Skin epidermis (tissue), 12 donors: ENCODE results near the gene ACTMAP.
A peak's percentile ranks its signal among the peaks of the same experiment; 100 is the strongest.

ENCODE experiments used
- H3K27ac ChIP-seq, 21 experiments: fragments of 200-600 bp; sonication (generic) in 11 of 21; one replicate each; pipeline ENCODE4 v1.5.0; 2020; ENCODE audit warnings: mild to moderate bottlenecking in 3 of 21, inconsistent platforms in 2 of 21, moderate library complexity in 2 of 21
- H3K4me3 ChIP-seq, 7 experiments: fragments of 200-600 bp; sonication (generic) in 2 of 7; one replicate each; pipeline ENCODE4 v1.5.0; 2020; ENCODE audit warnings: inconsistent platforms in 2 of 7, mild to moderate bottlenecking in 2 of 7, moderate library complexity in 1 of 7

ACTMAP gene

DNA sequence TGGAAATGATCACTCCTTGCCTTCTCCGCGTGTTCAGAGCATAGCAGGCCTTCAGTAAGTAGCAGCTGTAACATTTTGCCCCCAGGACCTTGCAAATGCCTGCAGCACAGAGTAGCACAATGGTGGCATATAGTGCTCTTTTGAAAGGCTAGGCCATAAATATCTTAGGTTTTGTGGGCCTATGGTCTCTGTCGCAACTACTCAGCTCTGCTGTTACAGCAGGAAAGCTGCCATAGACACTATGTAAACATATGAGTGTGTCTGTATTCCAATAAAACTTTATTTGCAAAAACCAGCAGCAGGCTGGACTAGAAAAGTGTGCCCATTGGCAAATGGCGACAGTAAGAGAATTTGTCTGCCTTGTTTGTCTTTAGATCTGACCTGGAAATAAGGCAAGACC, 24.0 kb downstream of the ACTMAP start:
- no peak overlapping the region for H3K27ac ChIP-seq
- H3K4me3 ChIP-seq, result no peak overlapping the region

GRCh38 chr19:40724855-40725254, 25.4 kb downstream of the ACTMAP start:
- peak overlapping the region in 2 of 21 experiments; percentile 1 to 10 for H3K27ac ChIP-seq

GRCh38 chr19:40724315-40724714, 26.0 kb downstream of the ACTMAP start:
- Histone ChIP-seq H3K27ac (no peak overlapping the region), H3K4me3 (no peak overlapping the region)

More at GRCh38 chr19:40724855-40725254, 25.4 kb downstream of the ACTMAP start:
- H3K4me3 ChIP-seq, result no peak overlapping the region

GRCh38 chr19:40723661-40724254, 26.5 kb downstream of the ACTMAP start:
- H3K4me3 ChIP-seq, result no peak overlapping the region
- H3K27ac ChIP-seq, result no peak overlapping the region

- Histone ChIP-seq H3K27ac (peak overlapping the region in 17 of 21 experiments; percentile 13 to 99 (median 95)), H3K4me3 (peak overlapping the region in 1 of 7 experiments; percentile 8)
Measured at GRCh38 chr19:40721936-40722661, 28.2 kb downstream of the ACTMAP start.

DNA sequence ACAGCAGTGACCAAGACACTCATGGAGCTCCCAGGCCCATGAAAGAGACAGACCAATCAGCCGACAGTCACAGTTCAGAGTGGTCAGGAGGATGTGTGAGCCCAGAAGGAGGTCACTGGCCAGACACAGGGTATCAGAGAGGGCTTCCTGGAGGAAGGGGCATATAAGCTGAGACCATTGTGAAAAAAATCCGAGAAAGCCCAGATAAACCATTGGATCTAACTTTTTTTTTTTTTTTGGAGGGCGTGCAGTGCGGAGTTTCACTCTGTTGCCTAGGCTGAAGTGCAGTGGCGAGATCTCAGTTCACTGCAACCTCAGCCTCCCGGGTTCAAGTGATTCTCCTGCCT, 29.2 kb downstream of the ACTMAP start:
- H3K27ac ChIP-seq, result peak overlapping the region in 19 of 21 experiments; percentile 32 to 99 (median 95)
- peak overlapping the region in 3 of 7 experiments; percentile 7 to 87 (median 66) for H3K4me3 ChIP-seq

DNA sequence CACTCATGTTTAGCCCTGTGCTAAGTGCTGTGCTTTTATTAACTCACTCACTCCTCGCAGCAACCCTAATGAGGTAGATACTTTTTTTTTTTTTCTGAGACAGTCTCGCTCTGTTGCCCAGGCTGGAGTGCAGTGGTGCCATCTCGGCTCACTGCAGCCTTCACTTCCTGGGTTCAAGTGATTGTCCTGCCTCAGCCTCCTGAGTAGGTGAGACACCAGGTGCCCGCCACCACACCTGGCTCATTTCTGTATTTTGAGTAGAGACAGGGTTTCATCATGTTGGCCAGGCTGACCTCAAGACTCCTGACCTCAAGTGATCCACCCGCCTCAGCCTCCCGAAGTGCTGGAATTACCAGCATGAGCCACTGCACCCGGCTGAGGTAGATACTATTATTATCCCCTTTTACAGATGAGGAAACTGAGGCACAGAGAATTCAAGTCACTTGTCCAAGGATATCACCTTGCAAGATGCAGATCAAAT, 30.8 kb downstream of the ACTMAP start:
- peak overlapping the region; percentile 15 to 99 (median 95) for H3K27ac ChIP-seq
- H3K4me3 ChIP-seq, result peak overlapping the region; percentile 51 to 87 (median 66)

- Histone ChIP-seq H3K27ac (peak overlapping the region; percentile 73 to 99 (median 95)), H3K4me3 (peak overlapping the region; percentile 51 to 87 (median 66))
Measured at GRCh38 chr19:40718774-40719391, 31.4 kb downstream of the ACTMAP start.

DNA sequence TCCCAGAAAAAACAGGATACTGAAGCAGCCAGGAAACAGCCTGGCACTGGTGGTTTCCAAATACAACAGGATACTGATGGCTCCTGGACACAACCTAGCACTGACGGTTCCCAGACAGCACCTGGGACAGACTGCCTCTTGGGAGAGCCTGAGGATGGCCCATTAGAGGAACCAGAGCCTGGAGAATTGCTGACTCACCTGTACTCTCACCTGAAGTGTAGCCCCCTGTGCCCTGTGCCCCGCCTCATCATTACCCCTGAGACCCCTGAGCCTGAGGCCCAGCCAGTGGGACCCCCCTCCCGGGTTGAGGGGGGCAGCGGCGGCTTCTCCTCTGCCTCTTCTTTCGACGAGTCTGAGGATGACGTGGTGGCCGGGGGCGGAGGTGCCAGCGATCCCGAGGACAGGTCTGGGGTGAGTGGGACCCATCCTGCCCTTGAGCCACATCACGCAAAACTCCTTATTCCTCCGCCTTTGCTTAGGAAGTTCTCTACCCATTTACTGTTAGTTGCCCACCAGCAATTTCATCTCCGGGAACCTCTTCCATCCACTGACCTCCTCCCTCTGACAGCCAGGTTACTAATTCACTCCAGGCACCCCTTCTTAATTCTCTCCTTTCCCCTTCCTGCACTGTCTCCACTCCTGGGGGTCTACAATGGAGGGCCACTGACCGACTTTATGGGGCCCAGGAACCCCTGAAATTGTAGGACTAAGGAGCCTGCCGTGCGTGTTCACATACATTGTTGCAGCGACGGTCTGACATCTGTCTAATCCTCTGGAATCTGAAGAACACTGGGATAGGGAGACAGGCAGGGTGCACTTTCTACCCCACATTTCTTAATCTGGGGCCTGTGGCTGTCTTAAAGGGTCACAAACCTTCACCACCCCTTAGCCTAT, 32.1 kb downstream of the ACTMAP start:
- peak overlapping the region; percentile 73 to 99 (median 95) for H3K27ac ChIP-seq
- H3K4me3 ChIP-seq, result peak overlapping the region; percentile 51 to 87 (median 66)

DNA sequence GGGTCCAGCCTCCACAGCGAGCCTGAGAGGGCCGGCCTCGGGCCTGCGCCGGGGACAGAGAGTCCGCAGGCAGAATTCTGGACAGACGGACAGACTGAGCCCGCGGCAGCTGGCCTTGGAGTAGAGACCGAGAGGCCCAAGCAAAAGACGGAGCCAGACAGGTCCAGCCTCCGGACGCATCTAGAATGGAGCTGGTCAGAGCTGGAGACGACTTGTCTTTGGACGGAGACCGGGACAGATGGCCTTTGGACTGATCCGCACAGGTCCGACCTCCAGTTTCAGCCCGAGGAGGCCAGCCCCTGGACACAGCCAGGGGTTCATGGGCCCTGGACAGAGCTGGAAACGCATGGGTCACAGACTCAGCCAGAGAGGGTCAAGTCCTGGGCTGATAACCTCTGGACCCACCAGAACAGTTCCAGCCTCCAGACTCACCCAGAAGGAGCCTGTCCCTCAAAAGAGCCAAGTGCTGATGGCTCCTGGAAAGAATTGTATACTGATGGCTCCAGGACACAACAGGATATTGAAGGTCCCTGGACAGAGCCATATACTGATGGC, 32.9 kb downstream of the ACTMAP start:
- H3K4me3 ChIP-seq, result peak overlapping the region; percentile 51 to 87 (median 66)
- peak overlapping the region; percentile 73 to 99 (median 95) for H3K27ac ChIP-seq

DNA sequence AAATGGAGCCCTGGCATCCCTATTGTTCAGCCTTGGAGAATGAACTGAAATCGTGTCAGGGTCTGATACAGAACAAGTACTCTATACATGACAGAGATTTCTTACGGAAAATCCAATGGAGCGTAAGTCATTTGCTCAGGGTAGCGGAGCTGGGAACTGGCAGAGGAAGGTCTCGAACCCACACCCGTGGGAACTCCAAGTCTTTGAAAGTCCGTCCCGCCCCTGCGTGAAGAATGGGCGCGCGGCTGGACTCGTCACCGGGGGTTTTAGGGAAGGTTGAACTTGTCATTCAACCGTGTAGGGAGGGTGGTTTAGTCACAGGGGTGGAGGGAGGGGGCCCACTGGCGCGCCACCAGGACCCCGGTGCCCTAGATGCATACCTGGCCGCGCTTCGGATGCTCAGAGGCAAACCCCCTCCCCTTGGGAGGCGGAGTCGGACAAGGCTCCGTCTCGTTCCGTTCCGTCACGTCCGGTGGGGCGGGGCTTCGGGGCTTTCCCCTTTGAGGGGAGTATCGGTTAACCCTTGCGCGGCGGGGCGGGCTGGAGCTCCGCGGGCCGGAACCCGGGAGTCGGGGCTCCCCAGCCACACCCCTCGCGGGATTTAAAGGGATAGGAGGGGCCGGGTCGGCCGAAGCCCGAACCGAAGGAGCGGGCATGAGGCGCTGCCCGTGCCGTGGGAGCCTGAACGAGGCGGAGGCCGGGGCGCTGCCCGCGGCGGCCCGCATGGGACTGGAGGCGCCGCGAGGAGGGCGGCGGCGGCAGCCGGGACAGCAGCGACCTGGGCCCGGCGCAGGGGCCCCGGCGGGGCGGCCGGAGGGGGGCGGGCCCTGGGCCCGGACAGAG, 33.6 kb downstream of the ACTMAP start, which contains the start of the genes COQ8B and ITPKC:
Gene COQ8B (minus strand): TSS at position 405 of the 843 bp plus-strand sequence. CDS start 2,254 bp downstream, outside the sequence.
Gene ITPKC (plus strand): TSS at position 631 of the 843 bp plus-strand sequence. CDS start 24 bp downstream, at position 655.
- H3K4me3 ChIP-seq, result peak within 1 kb of the TSS; percentile 51 to 87 (median 66)
- H3K27ac ChIP-seq, result peak within 1 kb of the TSS; percentile 73 to 99 (median 95)

DNA sequence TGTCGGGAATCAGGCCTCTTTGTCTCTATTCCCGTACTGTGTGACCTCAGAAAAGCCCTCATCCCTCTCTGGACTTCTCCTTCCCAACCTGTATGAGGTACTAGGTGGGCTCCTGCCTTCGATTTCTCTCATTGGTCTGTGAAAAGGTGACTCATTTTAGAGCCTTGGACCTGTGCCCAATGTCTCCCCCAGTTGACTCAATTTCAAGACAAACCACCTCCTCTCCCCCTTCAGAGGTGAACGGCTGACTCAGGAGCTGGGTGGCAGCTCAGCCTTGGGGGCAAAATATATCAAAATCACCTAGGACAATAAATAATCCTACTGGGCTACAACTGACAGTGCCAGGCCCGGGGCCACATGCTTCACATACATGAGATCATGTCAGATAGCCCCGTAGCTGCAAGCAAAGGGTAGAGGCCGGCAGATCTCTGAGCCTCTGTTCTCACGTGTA, 34.2 kb downstream of the ACTMAP start:
- H3K4me3 ChIP-seq, result peak overlapping the region; percentile 51 to 87 (median 66)

DNA sequence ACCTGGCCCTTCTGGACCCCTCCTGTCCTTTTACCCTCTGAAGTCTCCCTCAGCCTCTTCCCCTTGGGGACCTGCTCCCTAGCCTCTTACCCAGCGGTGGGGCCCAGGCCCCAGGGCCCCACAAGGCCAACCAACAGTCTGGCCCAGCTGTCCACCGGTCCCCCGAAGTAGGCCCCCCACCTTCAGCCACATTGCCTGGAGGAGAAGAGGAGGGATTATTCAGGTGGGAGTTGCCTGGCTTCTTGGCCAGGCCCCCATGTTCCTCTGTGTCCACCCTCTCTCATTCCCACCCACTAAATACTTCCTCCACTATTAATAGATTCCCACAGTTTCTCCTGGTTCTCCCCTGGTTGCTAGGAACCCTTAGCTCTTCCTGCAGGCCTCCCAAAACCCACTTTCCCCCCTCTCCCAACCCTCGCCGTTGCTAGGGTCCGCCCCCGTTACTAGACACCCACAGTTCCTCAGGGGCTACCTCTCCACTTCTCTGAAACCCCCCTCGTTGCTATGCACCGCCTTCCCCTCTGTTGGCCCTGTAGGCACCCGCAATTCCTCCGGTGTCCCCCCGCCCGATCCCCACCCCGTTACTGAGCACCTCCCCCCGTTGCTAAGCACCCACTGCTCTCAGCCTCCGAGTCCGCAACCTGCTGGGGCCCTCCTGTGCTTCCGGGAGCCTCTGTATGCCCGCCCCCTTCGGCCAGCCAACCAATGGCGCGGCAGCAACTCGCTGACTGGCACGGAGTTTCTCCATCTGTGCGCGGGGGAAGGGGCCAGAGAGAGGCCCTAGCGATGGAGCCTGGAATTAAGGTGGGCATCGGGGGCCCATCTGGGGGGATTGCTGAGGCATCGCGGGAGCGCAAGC, 35.6 kb downstream of the ACTMAP start:
- peak overlapping the region; percentile 27 to 87 (median 51) for H3K4me3 ChIP-seq
- H3K27ac ChIP-seq, result peak overlapping the region; percentile 78 to 99 (median 95)

More for the DNA sequence above, 34.2 kb downstream of the ACTMAP start:
- peak overlapping the region; percentile 54 to 99 (median 95) for H3K27ac ChIP-seq

DNA sequence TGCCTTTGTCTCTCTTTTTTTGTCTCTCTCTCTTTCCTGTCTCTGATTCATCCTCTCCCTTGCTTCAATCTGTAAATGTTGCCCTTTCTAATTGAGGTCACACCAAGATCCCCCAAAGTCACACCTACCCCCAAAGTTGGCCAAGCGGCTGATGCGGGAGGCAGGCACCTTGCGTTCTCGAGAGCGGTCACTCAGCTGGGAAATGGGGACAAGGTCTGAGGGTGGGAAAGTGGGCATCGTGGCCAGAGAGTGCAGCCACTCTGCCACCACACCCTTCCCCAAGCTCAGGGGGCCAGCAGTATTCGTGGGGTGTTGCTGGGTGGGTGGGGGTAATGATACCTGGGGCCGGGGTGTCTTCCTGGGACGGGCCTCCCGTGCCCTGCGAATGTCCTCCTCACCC, 36.3 kb downstream of the ACTMAP start:
- Histone ChIP-seq H3K4me3 (peak overlapping the region in 2 of 7 experiments; percentile 66 to 87), H3K27ac (peak overlapping the region in 19 of 21 experiments; percentile 91 to 99 (median 95))

- peak overlapping the region in 1 of 21 experiments; percentile 7 for H3K27ac ChIP-seq
Measured at GRCh38 chr19:40709817-40710216, 40.5 kb downstream of the ACTMAP start.

DNA sequence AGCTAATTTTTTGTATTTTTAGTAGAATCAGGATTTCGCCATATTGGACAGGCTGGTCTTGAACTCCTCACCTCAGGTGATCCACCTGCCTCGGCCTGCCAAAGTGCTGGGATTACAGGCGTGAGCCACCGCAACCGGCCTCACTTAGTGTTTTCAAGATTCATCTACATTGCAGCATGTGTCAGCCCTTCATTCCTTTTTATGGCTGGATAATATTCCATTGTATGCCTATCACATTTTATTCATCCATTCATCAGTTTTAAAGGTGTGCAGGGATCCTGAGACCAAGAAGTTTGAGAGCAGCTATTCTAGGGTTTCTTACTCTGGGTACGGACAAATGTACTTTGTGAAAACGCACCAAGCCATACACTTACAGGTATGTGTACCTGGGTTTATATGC, 42.7 kb downstream of the ACTMAP start:
- no peak overlapping the region for H3K4me3 ChIP-seq
- no peak overlapping the region for H3K27ac ChIP-seq

More at GRCh38 chr19:40709817-40710216, 40.5 kb downstream of the ACTMAP start:
- H3K4me3 ChIP-seq, result no peak overlapping the region
